HG03520 (cell line): ENCODE results near the gene PTPRCAP.

Experiments
- ATAC-seq: cut with Tn5 transposase; IDR thresholded peaks from one replicate; pipeline ENCODE4 v1.9.1; 2021; ENCODE audit warnings: mild to moderate bottlenecking, moderate library complexity; ENCODE audit not compliant: unreplicated experiment

The PTPRCAP gene

DNA sequence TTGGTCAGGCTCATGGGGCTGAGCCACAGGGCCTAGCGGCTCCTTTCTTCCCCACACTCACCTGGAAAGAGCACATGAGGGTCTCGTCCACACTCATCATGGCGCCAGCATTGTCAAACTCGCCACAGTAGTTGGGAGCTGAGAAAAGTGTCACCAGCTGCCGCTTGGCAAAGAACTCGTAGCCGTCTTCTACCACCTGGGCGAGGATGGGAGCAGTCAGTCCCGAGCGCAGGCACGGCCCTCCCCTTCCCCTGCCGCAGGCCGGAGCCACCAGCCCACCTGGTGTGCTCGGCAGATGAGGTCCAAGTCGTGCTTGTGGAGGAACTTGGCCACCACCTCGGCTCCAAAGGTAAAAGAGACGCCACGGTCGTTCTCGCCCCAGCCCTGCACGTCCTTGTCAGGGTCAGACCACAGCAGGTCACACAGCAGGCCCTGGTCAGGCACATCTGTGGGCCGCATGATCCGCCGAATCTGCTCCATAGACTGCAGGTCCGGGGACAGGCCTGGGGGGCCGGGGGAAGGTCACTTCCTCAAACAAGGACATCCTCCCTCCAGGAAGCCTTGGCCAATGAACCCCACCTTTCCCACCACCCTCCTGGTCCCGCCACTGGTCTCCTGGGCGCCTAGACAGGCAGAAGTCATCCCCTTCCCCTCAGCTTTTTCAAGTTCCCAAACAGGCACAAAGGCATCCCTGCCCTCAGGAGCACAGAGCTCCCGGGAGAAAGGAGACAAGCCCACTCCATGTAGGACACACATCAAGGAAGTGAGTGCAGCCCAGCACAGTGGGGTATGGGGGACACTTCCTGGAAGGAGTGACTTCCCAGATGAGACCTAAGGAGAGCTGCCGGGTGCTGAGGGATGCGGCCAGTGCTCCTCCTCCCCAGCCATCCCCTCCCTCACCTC, 38.6 kb downstream of the PTPRCAP start:
- no peak for ATAC-seq

DNA sequence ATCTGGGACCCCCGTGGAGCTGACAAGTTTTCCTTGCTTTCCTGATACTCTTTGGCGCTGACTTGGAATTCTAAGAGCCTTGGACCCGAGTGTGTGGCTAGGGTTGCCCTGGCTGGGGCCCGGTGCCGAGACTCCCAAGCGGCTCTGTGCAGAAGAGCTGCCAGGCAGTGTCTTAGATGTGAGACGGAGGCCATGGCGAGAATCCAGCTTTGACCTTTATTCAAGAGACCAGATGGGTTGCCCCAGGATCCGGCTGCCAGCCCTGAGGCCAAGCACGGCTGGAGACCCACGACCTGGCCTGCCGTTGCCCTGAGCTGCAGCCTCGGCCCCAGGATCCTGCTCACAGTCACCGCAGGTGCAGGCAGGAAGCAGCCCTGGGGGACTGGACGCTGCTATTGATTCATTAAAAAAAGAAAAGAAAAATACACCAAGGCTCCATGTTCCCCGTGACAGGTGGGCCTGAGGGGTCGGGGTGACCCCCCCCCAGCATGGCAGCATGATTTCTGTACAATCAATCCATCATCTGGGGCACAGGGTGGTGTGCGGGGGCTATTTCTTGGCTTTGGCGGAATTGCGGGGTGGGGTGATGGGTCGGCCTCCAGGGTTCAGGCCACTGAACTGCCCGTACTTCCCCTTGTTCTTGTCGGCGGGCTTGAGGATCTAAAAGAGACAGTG, 39.4 kb downstream of the PTPRCAP start:
- ATAC-seq = no peak

DNA sequence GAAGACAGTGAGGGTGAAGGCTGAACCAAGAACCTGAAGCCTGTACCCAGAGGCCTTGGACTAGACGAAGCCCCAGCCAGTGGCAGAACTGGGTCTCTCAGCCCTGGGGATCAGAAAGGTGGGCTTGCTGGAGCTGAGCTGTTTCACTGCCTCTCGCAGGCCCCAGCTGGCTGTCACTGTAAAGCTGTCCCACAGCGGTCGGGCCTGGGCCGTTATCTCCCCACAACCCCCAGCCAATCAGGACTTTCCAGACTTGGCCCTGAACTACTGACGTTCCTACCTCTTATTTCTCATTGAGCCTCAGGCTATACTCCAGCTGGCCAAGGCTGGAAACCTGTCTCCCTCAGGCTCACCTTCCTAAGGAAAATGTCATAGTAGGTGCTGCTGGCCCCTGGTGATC, 39.9 kb downstream of the PTPRCAP start:
- ATAC-seq = no peak

DNA sequence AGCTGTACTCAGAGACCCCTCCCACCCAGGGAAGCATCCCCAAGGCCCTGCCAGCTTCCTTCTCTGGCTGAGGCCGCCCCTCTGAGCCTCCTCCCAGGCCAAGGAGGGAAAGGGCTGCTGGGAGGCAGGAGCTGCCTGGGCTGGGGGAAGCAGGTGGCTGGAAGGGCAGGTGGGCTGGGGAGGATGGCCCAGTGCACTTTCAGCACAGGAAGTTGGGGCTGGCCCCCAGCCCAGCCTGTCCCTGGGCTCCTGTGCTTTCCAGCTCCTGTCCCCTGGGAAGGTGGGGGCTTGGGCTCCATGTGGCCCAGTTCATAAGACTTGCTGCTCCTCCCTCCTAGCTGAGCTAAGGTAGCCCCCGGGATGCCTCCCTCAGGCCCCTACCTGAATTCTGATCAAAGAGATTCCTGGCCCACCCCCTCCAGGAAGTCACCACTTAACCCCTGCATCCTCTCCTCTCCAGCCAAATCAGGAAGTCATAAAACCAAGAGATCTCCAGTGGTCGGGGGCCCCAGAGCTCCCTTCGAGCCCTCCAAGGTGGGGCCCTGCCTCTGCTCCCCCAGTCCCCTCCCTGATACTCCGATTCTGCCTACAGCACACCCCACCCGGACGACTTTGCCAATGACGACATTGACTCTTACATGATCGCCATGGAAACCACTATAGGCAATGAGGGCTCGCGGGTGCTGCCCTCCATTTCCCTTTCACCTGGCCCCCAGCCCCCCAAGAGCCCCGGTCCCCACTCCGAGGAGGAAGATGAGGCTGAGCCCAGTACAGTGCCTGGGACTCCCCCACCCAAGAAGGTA, 40.7 kb downstream of the PTPRCAP start:
- no peak for ATAC-seq

DNA sequence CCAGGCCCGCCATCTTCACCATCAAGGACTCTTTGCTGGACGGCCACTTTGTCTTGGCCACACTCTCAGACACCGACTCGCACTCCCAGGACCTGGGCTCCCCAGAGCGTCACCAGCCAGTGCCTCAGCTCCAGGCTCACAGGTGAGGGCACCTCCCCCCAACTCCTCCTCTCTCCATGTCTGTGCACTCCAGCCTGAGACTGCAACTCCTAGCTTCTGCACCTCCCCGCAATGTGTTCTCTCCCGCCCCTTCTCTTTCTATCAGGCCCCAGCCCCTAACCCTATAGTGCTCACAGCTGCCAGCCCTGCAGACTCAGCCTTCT, 41.3 kb downstream of the PTPRCAP start:
- no peak for ATAC-seq

DNA sequence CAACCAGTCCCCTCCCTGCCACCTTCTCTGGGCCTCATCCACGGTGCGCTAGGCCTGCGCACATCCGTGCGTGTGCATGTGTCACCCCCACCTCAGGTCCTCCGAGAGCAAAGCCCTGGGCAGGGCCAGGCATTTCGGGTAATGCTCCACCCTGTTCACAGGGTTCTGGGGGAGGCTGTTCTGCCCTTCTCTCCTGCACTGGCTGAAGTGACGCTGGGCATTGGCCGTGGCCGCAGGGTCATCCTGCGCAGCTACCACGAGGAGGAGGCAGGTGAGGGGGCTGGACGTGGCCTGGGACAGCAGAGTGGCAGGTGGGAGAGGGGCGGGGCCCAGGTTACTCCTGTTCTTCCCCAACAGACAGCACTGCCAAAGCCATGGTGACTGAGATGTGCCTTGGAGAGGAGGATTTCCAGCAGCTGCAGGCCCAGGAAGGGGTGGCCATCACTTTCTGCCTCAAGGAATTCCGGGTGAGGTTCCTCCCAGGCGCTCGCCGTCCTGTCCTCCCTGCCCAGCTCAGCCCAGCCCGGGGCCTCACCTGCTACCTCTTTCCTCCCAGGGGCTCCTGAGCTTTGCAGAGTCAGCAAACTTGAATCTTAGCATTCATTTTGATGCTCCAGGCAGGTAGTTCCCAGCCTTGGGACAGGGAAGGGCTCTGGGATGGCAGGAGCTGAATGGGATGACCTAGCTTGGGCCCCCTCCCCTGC, 41.8 kb downstream of the PTPRCAP start:
- no peak for ATAC-seq

DNA sequence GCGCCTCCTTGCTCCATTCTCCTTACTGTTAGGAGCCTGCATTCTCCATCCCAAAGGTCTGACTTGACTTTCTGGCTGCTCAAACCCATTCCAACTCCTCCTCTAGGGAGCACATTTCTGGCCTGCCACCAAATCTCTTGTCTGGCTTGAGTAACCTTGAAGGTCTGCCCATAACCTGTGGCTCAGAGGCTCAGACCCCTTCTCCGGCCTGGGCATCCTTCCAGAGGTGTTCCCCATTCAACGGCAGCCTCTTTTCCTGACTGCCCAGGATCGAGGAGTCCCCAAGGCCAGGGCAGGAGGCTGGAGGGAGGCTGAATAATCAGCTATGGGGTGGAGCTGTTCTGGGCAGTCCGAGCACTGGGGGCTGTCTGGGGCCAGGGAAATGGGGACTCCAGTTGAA, 43.5 kb downstream of the PTPRCAP start:
- ATAC-seq = no peak

DNA sequence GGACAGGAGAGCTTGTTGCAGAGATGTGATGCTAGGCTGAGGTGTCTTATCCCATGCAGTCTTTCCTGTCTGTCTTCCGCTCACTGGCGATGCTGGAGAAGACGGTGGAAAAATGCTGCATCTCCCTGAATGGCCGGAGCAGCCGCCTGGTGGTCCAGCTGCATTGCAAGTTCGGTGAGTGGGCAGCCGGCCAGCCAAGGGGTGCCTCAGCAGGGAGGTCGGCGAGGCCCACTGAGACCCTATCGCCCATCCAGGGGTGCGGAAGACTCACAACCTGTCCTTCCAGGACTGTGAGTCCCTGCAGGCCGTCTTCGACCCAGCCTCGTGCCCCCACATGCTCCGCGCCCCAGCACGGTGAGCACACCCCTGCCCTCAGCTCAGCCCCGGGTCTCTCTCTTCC, 44.0 kb downstream of the PTPRCAP start:
- no peak for ATAC-seq

DNA sequence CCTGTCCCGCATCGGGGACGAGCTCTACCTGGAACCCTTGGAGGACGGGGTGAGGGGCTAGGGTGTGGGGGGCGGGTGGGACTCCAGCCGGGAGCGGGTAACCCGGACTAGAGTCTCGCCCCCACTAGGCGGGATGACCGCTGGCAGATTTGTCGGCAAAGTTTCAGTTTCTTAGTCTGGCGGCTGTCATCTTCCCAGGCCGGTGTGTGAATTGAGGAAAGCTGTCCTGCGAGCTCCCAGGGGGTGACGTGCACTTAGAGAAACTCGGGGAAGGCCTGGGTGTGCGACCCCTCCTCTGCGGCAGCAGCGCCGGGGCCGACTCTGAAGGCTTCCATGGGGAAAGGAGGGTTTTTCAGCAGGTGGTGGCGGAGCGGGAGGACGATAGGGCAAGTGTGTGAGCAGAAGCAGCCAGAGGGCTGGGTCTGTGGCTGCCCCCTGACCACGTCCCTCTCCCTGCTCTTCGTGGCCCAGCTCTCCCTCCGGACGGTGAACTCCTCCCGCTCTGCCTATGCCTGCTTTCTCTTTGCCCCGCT, 45.2 kb downstream of the PTPRCAP start:
- no peak for ATAC-seq

DNA sequence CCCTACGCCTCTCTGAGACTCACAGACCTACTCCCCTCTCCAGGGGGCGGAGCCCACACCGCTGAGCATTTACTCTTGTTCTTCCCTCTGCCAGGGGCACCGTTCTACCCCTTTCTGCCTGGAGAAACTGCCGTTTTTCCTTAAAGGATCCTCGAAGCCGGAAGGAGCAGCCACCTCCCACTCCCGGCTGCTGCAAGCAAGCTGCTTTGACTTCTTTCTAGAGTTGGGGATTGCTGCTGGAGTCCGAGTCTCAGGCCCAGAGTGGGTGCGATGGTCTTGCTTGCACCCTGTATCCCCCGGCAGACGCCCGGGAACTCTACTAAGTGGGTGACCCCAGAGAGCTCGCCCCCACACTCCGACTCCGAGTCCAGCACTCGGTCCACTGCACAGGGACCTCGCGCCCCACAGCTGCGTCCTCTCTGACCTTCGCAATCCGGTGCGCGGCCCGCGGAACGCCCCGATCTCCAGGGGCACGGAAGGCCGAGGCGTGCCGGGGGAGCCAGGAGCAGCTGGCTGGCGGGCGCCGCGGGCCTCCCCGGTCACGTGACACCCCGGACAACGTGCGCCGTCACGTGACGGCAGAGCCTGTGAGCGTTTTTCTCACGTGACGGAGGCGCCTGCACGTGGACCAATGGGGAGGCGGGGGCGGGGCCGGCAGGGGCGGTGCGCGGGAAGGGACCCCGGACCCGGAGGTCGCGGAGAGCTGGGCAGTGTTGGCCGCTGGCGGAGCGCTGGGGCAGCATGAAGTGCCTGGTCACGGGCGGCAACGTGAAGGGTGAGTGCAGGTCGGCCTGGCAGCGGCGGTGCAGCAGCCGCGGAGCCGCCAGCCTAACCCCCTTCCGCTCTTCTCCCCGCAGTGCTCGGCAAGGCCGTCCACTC, 45.9 kb downstream of the PTPRCAP start, which contains the start of gene RAD9A:
RAD9A (plus strand) TSS at position 683 of the 879 bp plus-strand sequence; CDS start at position 742, 59 bp downstream.
- ATAC-seq = peak; percentile 45

DNA sequence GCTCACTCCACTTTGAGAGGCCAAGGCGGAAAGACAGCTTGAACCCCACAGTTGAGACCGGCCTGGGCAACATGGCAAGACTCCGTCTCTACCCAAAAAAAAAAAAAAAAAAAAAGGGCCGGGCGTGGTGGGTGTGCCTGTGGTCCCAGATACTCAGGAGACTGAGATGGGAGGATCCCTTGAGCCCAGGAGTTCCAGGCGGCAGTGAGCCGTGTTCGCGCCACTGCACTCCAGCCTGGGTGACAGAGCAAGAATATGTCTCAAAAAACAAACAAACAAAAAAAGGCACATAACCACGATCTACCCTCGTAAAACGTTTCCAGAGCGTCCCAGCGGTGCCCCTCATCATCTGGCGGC, 46.6 kb downstream of the PTPRCAP start:
- ATAC-seq = no peak

DNA sequence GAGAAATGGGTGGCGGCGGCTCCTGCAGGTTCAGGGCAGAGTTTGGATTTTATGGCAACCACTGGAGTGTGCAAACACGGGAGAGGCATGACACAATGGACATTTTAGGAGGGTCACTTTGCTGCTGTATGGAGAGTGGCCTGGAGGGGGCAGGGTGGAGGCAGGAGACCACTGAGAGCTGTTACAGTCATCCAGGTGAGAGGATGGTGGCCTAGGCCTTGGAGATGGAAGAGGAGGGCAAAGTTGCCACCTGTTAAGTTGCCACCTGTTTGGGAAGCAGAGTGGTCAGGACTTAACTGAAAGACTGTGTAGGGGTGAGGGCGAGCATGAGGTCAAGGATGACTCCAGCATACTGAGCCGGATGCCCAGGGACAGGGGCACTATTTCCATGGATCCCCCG, 48.0 kb downstream of the PTPRCAP start:
- no peak for ATAC-seq

DNA sequence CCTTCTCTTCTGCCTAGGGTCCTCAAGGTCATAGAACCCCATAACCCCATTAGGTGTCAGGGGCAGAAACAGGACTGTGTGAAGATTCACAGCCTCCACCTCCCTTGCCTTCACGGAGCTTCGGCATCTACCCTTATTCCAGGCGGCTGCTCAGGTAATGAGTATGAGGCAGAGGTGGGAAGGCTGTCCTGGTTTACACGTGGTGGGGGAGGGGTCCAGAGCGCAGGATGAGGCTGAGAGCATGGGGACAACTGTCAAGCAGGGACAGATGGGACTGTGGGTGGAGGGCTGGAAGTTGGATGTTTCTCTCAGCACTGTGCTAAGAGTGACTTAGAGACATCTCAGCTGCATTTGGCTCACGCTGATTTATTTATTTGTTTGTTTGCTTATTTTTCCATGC, 50.0 kb downstream of the PTPRCAP start:
- ATAC-seq = no peak

DNA sequence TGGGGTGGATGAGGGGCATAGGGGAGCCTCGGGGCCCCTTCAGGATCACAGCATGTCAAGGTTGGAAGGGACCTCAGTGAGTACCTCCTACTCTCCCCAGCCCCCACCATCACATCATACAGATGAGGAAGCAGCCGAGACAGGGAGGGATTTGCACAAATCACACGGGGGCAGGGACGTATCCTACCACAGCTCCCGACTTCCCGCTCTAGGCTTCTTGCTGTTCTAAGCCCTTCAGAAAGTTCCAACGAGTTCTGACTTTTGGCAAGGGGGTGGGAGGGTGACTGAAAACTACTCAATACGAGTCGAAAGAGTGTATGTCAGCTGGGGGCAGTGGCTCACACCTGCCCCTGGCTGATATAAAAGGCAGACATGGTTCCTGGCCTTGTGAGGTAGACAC, 50.4 kb downstream of the PTPRCAP start:
- ATAC-seq = no peak
